ENCODE measurements around the gene HTT-AS. TPM values are rescaled to one million over a fixed set of nuclear protein-coding genes. Genes with fewer than 3 reads are reported as not detected.

Gene HTT-AS
- total RNA-seq, 6 donors from 2014 or later, result not detected

GRCh38 chr4:3083732-3084131 lies 9.4 kb upstream of the HTT-AS start:
- ATAC-seq (ENCODE audit: low FRiP score in 2 of 2) (no peak), DNase-seq (no peak)
- no peak overlapping the region for H3K27ac ChIP-seq
- H3K9me3 ChIP-seq, result no peaks in the 10 kb centered on the region
- H3K27me3 ChIP-seq, result no peaks in the 10 kb centered on the region
- TF ChIP-seq POLR2A (IDR thresholded peaks at IDR 0.05) (no peak), EP300 (IDR thresholded peaks at IDR 0.05) (no peak)
- peaks cover 3 to 15% (median 13%) of the 10 kb centered on the region in 4 donors for H3K36me3 ChIP-seq
- peaks cover 2 to 25% (median 9%) of the 10 kb centered on the region in 4 donors for H3K4me1 ChIP-seq
- WGBS, 2 donors, result 0 to 61% methylated on average over 1 of the region's 1 CpG
- H3K4me3 ChIP-seq, result no peak overlapping the region

DNA sequence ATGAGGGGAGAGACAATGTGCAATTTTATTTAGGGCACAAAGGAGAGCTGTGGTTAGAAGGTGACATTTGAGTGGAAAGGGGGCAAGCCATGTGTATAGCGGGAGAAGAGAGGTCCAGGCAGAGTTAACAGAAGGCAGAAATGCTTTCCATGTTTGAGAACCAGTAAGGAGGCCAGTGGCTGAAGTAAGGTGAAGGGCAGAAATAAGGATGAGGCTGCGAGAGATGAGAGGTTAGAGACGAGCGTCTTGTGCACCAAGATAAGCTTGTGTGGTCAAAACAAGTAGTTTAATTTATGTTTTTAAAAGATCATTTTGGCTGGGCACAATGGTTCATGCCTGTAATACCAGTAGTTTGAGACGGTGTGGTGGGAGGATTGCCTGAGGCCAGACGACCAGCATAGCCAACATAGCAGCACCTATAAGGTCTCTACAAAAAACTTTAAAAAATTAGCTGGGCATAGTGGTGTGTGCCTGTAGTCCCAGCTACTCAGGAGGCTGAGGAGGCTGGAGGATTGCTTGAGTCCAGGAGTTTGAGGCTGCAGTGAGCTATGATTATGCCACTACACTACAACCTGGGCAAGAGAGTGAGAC lies 8.7 kb upstream of the HTT-AS start:
- no peaks in the 10 kb centered on the region for H3K9me3 ChIP-seq
- TF ChIP-seq POLR2A (IDR thresholded peaks at IDR 0.05), result no peak
- no peak for TF ChIP-seq CTCF (IDR thresholded peaks at IDR 0.05)
- no peak for TF ChIP-seq POLR2AphosphoS5 (IDR thresholded peaks at IDR 0.05)
- no peak for TF ChIP-seq EP300 (IDR thresholded peaks at IDR 0.05)
- ATAC-seq (ENCODE audit: low FRiP score in 2 of 2) (no peak), DNase-seq (no peak)
- 81 to 84% methylated on average over 6 of the region's 6 CpGs for WGBS, 2 donors
- H3K4me3 ChIP-seq, result no peak overlapping the region
- no peak overlapping the region for H3K27ac ChIP-seq
- H3K36me3 ChIP-seq, result peaks cover 0 to 9% (median 8%) of the 10 kb centered on the region in 4 donors
- peaks cover 4 to 30% (median 9%) of the 10 kb centered on the region in 4 donors for H3K4me1 ChIP-seq
- H3K27me3 ChIP-seq, result no peaks in the 10 kb centered on the region

DNA sequence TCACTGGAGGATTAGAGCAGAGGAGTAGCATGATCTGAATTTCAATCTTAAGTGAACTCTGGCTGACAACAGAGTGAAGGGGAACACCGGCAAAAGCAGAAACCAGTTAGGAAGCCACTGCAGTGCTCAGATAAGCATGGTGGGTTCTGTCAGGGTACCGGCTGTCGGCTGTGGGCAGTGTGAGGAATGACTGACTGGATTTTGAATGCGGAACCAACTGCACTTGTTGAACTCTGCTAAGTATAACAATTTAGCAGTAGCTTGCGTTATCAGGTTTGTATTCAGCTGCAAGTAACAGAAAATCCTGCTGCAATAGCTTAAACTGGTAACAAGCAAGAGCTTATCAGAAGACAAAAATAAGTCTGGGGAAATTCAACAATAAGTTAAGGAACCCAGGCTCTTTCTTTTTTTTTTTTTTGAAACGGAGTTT lies 5.4 kb upstream of the HTT-AS start:
- WGBS, 2 donors, result 55 to 70% methylated on average over 6 of the region's 6 CpGs
- no peaks in the 10 kb centered on the region for H3K27me3 ChIP-seq
- ATAC-seq (ENCODE audit: low FRiP score in 2 of 2), result no peak

DNA sequence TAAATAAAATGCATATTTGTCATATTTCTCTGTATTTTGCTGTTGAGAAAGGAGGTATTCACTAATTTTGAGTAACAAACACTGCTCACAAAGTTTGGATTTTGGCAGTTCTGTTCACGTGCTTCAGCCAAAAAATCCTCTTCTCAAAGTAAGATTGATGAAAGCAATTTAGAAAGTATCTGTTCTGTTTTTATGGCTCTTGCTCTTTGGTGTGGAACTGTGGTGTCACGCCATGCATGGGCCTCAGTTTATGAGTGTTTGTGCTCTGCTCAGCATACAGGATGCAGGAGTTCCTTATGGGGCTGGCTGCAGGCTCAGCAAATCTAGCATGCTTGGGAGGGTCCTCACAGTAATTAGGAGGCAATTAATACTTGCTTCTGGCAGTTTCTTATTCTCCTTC lies 3.5 kb upstream of the HTT-AS start:
- Histone ChIP-seq H3K27ac (no peak overlapping the region), H3K36me3 (no peaks in the 10 kb centered on the region), H3K9me3 (no peaks in the 10 kb centered on the region), H3K4me3 (no peak overlapping the region), H3K27me3 (no peaks in the 10 kb centered on the region), H3K4me1 (peaks cover 20 to 57% (median 23%) of the 10 kb centered on the region in 4 donors)
- no peak for DNase-seq
- no peak for ATAC-seq (ENCODE audit: low FRiP score in 2 of 2)
- 68% methylated on average over 2 of the region's 2 CpGs for WGBS, 2 donors
- no peak for TF ChIP-seq POLR2AphosphoS5 (IDR thresholded peaks at IDR 0.05)
- TF ChIP-seq EP300 (IDR thresholded peaks at IDR 0.05), result no peak
- TF ChIP-seq CTCF (IDR thresholded peaks at IDR 0.05), result no peak
- no peak for TF ChIP-seq POLR2A (IDR thresholded peaks at IDR 0.05)

More for the DNA sequence above, 5.4 kb upstream of the HTT-AS start:
- no peak for DNase-seq
- no peak for TF ChIP-seq EP300 (IDR thresholded peaks at IDR 0.05)
- TF ChIP-seq CTCF (IDR thresholded peaks at IDR 0.05), result no peak
- TF ChIP-seq POLR2A (IDR thresholded peaks at IDR 0.05), result no peak
- TF ChIP-seq POLR2AphosphoS5 (IDR thresholded peaks at IDR 0.05), result no peak
- no peaks in the 10 kb centered on the region for H3K36me3 ChIP-seq
- H3K4me3 ChIP-seq, result no peak overlapping the region
- no peak overlapping the region for H3K27ac ChIP-seq
- no peaks in the 10 kb centered on the region for H3K9me3 ChIP-seq
- H3K4me1 ChIP-seq, result peaks cover 17 to 54% (median 20%) of the 10 kb centered on the region in 4 donors

DNA sequence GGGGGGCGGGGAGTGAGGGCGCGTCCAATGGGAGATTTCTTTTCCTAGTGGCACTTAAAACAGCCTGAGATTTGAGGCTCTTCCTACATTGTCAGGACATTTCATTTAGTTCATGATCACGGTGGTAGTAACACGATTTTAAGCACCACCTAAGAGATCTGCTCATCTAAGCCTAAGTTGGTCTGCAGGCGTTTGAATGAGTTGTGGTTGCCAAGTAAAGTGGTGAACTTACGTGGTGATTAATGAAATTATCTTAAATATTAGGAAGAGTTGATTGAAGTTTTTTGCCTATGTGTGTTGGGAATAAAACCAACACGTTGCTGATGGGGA lies 1.3 kb upstream of the HTT-AS start:
- 1 to 3% methylated on average over 7 to 8 of the region's 8 CpGs for WGBS, 2 donors
- Histone ChIP-seq H3K4me1 (peaks cover 20 to 53% (median 23%) of the 10 kb centered on the region in 4 donors), H3K27me3 (no peaks in the 10 kb centered on the region), H3K36me3 (no peaks in the 10 kb centered on the region), H3K4me3 (peak overlapping the region in 3 of 4 donors; percentile 69 to 96 (median 93)), H3K27ac (peak overlapping the region; percentile 85 to 96 (median 92)), H3K9me3 (no peaks in the 10 kb centered on the region)
- no peak for ATAC-seq (ENCODE audit: low FRiP score in 2 of 2)
- TF ChIP-seq EP300 (IDR thresholded peaks at IDR 0.05) (no peak), POLR2AphosphoS5 (IDR thresholded peaks at IDR 0.05) (no peak), POLR2A (IDR thresholded peaks at IDR 0.05) (no peak), CTCF (IDR thresholded peaks at IDR 0.05) (no peak)
- DNase-seq, result no peak
